NCI-H146 treated with DMSO at 0.1 percent for 48 hours (cell line): ENCODE measurements around the gene CPHXL2.

Source experiments
- DNase-seq: peaks from one replicate; lab custom pipeline; 2025; ENCODE audit not compliant: unreplicated experiment; lab: John Stamatoyannopoulos, UW

Gene CPHXL2

GRCh38 chr16:75676909-75677308, at the start of gene CPHXL2:
TSS of gene CPHXL2 (minus strand) at chr16:75677009. CDS start at chr16:75676999, 10 bp downstream.
- DNase-seq, result no peak

GRCh38 chr16:75726390-75726789, 49.6 kb upstream of the CPHXL2 start, which contains the start of gene CPHXL:
TSS of gene CPHXL (minus strand) at chr16:75726490. CDS start at chr16:75726442, 48 bp downstream.
- DNase-seq, result no peak

GRCh38 chr16:75718452-75718851, 41.6 kb upstream of the CPHXL2 start:
- DNase-seq, result no peak

- no peak for DNase-seq
Observed at GRCh38 chr16:75714661-75715060, 37.9 kb upstream of the CPHXL2 start.

DNA sequence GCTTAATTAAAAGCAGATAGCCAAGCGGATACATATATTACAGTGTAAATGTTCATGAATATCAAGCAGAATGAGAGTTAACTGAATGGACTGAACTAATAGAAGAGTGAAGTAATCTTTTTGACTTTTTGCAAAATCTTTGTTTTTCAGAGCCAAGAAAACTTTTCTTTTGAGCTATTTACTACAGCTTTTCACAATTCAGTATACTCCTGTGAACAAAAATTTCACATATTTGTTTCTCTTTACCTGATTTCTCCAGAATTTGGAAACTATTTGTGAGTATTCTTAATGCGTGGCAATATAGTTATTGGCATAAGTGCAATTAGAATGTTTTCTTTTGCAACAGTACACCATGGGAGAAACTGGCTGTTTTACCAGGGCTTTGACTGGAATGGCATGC, 33.5 kb upstream of the CPHXL2 start:
- DNase-seq, result no peak

DNA sequence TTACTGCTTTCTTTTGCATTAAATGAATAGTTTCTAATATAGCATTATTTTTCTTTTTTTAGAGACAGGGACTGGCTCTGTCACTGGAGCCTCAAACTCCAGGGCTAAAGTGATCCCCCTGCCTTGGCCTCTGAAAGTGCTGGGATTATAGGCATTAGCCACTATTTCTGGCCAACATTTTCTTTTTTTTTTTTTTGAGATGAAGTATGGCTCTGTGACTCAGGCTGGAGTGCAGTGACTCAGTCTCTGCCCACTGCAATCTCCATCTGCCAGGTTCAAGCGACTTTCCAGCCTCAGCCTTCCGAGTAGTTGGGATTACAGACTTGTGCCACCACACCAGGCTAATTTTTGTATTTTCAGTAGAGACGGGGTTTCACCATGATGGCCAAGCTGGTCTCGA, 26.5 kb upstream of the CPHXL2 start:
- no peak for DNase-seq

DNA sequence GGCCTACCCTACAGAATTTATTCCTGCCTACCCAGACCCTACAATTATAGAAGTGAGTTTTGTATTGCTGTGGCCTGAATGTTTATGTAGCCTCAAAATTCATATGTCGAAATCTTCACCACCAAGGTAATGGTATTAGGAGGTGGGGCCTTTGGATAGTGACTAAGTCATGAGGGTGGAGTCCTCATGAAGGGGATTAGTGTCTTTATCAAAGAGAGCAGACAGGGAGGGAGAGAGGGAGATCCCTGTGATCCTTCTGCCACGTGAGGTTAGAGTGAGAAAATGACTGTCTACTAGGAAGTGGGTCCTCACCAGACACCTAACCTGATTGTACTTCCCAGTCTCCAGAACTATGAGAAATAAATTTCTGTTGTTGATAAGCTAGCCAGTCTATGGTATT, 25.4 kb upstream of the CPHXL2 start:
- no peak for DNase-seq

- no peak for DNase-seq
Observed at GRCh38 chr16:75701361-75701760, 24.6 kb upstream of the CPHXL2 start, which contains the start of gene DUXB. TSS of gene DUXB (minus strand) at chr16:75701461. CDS start at chr16:75701418, 43 bp downstream.

GRCh38 chr16:75697571-75697970, 20.8 kb upstream of the CPHXL2 start:
- no peak for DNase-seq

DNA sequence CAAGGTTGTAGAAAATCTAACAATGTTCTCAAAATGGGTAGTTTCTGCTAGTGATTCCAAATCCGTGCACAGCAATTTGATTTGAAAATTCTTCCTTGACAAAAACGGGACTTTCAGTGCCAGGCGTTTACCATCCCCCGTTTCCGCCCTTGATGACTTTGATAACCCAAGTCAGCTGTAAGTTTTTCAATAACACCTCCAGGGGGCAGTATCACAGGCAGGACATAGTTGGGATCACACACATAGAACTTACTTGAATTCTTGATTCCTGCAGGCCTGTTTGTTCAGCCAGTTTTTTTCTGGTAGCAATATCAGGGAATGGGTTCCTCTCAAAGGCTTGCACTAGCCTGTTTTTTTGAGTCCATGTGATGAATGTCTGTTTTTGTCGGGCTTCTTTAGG, 18.9 kb upstream of the CPHXL2 start:
- DNase-seq, result no peak

- no peak for DNase-seq
Observed at GRCh38 chr16:75687361-75687760, 10.6 kb upstream of the CPHXL2 start.

DNA sequence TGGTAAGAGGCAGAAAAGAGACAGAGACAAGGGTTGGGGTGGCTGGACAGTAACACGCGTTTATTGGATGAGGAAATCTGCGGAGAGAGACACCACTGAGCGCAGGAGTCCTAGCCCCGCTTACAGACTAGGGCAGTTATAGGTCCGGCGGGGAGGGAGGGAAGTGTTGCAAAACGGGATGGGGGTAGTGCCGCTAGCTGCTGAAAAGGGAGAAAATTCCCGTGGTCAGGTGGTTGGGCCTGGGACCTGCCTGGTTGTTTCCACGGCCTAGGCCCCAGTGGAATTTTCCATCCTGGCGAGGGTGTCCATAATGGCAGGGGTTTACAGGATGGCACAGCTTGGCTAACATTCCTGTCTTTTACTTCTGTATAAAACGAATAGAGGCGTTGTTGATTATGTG, 5.5 kb upstream of the CPHXL2 start:
- no peak for DNase-seq

GRCh38 chr16:75679366-75679765, 2.6 kb upstream of the CPHXL2 start:
- DNase-seq, result no peak

DNA sequence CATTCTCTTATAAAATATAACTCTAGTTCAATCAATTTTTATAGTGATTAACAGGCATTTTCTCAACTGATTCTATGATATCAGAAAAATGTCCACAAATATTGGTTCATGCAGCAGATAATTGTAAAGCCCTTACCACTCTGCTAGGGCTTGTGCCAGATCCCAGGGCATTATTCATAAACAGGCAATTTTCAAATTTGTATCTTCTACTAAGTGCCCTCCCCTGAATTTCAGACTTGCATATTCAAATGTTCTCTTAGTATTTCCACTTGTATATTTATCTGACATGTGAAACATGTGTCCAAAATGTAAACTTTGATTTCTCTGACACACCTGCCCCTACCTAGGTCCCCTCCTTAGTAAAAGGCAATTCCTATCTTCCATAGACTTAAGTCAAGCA, 9.3 kb downstream of the CPHXL2 start:
- no peak for DNase-seq

DNA sequence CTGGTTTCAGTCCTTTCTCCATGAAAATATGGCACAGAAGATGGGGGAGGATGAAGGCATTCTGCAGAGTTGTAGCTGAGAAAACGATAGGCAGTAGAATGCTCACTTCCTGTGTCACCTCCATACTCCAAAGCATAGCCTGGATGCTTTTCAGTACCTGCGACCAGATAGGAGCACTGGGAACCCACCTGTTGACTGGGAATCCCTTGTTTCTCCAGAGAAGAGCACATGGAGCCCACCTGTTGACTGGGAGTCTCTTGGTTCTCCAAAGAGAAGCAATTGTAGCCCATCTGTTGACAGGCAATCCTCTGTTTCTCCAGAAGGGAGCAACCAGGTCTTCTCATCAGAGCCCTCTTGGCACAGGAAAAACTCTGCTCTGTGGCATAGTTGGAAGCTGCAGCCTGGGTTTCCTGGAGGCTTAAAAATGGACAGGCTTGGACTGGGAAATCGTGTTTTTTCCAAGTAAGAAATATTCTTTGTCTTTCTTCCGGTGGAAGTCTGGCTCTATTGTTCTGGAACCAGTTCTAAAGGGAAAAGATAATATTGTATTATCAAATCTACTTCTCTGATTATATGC, 16.0 kb downstream of the CPHXL2 start:
- DNase-seq, result no peak

DNA sequence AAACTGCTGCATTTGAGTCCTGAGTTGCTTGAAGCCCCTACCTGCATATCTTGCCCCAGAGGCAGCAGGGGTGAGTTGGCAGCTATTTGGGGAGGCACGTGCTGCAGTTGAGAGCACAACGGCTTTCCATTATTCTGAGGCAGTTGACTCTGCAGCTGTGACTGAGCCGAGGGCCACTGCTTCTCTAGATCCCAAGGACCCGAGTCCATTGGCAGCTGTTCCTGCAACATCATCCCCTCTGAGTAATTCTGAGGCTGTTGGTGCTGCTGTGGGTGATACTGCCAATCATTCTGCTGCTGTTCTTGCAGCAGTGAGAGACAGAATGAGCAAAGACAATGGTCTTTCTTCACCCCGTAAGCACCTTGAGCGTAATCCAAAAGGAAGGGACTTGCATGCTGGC, 16.5 kb downstream of the CPHXL2 start:
- DNase-seq, result no peak

GRCh38 chr16:75658175-75658574, 18.6 kb downstream of the CPHXL2 start:
- no peak for DNase-seq

GRCh38 chr16:75653922-75654321, 22.9 kb downstream of the CPHXL2 start:
- DNase-seq, result no peak

GRCh38 chr16:75648265-75649076, 28.3 kb downstream of the CPHXL2 start:
- peak; percentile 32 for DNase-seq

DNA sequence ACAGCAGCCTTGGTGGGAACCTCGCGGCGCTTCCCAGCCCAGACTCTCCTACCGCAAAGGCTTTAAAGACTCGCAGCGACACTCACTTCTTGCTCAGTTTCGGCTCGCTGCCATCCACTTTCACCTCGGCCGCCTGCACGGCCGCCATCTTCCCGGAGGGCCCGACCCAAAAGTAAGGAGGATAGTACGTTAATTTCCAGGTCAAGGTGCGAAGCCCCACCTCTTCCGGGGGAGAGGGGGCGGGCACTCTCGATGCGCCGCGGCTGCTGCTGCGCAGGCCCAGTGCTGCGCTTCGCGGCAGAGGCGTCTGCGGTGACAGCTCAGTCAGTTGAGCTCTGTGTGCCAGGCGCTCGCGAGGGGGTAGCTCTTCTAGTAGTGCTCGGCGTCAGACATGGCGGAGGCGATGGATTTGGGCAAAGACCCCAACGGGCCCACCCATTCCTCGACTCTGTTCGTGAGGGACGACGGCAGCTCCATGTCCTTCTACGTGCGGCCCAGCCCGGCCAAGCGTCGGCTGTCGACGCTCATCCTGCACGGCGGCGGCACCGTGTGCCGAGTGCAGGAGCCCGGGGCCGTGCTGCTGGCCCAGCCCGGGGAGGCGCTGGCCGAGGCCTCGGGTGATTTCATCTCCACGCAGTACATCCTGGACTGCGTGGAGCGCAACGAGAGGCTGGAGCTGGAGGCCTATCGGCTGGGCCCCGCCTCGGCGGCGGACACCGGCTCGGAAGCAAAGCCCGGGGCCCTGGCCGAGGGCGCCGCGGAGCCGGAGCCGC, 29.1 kb downstream of the CPHXL2 start, which contains the start of the genes KARS1 and TERF2IP:
Gene KARS1 (minus strand): TSS at position 174 of the 773 bp plus-strand sequence. CDS start 26 bp downstream, at position 148.
Gene TERF2IP (plus strand): TSS at position 282 of the 773 bp plus-strand sequence. CDS start 110 bp downstream, at position 392.
- DNase-seq, result peak; percentile 66

DNA sequence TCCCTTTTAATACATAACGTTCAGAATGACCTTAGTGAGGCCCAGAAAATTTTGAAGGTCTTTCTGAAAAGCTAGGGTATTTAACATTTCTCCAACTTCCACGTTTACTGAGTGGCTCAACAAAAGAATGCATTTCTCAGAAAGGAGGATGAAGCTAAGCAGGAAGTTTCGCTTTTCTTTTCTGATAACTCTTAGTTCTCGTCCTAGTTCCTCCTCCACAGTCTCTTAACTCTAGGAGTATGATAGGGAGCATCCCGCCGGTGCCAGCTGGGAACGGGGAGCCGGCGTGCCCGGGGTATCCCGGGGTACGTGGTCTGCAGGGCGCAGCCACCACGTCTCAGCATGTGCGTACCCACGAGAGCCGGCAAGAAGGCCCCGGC, 29.7 kb downstream of the CPHXL2 start:
- no peak for DNase-seq
